NCI-H510A treated with DMSO at 0.1 percent for 48 hours (cell line): ENCODE results near the gene MMP17.

Experiments used
- DNase-seq: peaks from one replicate; lab custom pipeline; 2025; lab: John Stamatoyannopoulos, UW

Gene MMP17

DNA sequence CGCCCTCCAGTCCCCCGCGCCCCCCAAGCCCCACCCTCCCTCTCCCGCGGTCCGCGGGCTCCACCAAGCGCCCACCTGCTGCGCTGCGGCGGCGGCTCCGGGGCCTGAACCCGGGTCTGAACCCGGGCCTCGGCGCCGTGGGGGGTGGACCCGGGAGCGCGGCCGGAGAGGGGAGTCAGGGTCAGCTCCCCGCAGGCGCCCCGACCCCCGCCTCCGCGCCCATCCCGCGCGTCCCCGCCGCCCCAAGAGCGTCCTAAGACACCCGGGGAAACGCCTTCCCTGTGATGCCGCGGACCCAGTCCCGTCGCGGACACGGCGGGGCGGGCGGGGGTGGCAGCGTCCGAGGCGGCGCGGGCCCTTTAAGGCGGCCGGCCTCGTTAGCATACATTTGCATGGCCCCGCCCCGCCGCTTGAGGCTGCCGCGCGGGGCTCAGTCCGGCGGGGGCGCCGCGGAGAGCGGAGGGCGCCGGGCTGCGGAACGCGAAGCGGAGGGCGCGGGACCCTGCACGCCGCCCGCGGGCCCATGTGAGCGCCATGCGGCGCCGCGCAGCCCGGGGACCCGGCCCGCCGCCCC, at the start of gene MMP17:
MMP17 (plus strand) TSS at position 433 of the 574 bp plus-strand sequence; CDS start at position 535, 102 bp downstream.
- DNase-seq: no peak

DNA sequence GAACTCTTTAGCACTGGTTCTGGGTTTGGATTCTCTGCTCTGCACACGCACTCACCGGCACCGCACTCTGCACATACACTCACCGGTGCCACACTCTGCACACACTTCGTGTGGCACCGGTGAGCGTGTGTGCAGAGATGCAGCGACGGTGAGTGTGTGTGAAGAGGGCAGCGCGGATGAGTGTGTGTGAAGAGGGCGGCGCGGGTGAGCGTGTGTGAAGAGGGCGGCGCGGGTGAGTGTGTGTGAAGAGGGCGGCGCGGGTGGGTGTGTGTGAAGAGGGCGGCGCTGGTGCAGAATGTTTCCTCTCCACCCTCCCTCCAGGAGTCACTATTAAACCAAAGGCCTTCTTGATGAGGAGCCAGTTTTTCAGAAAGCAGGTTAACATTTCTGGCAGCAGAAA, 49.2 kb upstream of the MMP17 start:
- no peak for DNase-seq

DNA sequence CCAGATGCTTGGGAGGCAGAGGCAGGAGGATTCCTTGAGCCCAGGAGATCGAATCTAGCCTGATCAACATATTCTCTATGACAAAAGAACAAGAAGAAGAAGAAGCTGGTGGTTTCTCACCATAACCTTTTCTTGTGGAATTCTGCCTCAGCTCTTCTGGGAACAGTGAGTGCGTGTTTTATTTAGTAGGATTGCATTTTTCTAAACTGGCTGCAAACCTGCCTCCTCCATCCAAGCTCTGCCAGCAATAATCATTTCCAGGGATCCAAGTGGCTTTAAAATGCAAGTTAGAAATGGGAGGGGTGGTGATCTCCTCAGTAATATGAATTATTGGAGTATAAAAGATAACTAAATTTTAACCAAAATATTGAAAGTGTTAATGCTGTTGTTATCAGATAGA, 46.1 kb upstream of the MMP17 start:
- no peak for DNase-seq

GRCh38 chr12:131783915-131784541, 44.2 kb upstream of the MMP17 start:
- DNase-seq: no peak

GRCh38 chr12:131784909-131785762, 43.1 kb upstream of the MMP17 start:
- DNase-seq: no peak

- DNase-seq: no peak
Measured at GRCh38 chr12:131785763-131786330, 42.3 kb upstream of the MMP17 start.

GRCh38 chr12:131786331-131786730, 41.9 kb upstream of the MMP17 start:
- DNase-seq: no peak

DNA sequence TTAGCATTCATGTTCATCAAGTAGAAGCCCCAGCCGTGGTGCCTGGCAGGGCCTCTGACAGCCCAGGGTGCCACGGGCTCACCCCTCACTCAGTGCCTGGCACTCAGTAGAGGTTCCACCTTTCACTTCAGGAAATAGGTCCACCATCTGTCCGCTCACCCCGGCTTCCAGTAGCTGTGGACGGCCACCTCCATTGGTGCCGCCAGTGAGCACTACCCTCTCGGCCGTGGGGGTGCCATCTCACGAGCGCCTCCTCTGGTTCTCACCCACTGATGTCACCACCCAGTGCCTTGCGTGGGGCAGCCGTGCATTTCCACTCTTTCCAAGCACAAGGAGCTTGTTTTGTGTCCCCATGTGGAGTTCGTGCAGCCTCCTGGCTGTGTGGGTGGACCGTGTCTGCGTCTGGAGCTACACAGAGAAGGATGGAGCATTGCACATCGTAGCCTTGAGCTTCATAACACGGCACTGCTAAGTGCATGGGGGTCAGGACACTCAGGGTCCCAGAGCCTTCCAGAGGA, 41.0 kb upstream of the MMP17 start:
- DNase-seq: no peak

DNA sequence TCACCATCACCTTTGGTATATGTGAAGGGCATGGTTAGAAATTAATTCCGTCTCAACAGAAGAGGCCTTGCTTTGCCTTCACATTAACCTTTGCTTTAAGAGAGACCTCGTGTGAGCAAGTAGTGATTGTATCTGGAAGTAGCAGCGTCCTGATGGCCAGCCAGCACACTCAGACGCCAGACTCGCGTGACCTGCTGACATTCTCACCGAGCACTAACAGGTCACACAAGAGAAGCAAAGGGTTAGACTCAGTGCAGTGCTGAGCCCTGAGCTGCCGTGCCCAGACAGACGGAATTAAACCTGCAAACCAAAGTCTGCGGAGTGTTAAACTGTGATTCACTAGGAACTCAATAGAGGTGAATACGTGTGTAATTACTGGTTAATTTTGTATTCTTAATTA, 40.1 kb upstream of the MMP17 start:
- DNase-seq: no peak

DNA sequence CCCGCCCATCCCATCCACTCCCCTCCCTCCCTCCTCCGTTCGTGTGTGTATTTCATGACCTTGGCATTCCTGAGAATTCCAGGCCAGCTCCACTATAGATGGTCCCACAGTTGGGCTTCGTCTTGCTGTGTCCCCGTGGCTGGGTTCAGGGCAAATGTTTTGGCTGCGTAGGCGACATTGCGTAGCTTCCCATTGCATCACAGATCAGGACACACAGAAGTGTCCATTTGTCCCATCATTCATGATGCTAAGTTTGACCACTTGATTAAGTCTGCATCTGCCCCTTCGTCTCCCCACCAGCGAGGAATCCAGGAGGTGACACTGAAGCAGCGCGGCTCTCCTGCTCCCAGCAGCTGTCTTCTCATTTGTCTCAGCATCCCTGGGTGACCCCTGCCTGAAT, 38.6 kb upstream of the MMP17 start:
- no peak for DNase-seq

- no peak for DNase-seq
Measured at GRCh38 chr12:131793243-131794022, 34.8 kb upstream of the MMP17 start.

DNA sequence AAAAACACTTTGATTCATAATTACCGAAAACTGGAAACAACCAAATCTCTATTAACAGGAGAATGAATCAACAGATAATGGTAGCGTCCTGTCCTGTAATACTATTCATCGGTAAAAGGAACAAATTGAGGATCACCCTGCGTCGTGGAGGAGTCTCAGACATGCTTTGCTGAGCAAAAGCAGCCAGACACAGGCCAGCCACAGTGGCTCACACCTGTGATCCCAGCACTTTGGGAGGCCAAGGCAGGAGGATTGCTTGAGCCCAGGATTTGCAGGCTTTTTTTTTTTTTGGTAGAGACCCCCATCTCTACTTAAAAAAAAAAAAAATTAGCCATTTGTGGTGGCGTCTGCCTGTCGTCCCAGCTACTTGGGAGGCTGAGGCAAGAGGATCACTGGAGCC, 34.1 kb upstream of the MMP17 start:
- no peak for DNase-seq

- DNase-seq: no peak
Measured at GRCh38 chr12:131794573-131794972, 33.6 kb upstream of the MMP17 start.

DNA sequence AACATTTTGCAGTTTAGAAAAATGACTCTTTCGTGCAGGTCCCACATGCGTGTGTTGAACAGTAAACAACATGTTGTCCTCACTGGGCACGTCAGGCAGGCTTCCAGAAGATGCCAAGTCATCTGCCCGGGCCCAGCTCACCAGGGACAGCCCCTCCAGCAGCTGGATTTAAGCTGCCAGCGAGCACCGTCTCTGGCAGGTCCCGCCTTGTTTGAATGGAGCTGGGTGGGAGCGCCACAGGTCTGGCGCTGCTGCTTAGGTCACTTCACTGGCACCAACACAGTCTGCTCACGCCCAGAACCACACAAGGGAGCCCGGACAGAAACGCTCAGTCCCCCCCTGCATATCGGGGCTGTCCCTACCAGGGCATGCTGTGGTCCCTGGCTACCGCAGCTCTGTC, 33.1 kb upstream of the MMP17 start:
- DNase-seq: no peak

- peak; percentile 39 for DNase-seq
Measured at GRCh38 chr12:131795690-131796410, 32.3 kb upstream of the MMP17 start.

DNA sequence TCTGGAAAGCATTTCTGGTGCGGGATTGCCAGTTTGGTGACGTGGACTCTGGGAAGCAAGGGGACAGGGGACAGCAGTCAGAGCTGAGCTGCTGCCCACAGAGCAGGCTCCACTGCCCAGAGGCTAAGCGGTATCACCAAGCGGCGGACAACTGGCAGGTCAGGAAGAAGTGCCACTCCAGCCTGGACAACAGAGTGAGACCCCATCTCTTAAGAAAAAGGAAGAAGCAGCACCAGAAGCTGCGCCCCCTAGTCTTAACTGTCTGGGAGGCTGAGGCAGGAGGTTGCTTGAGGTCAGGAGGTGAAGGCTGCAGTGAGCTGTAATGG, 31.8 kb upstream of the MMP17 start:
- no peak for DNase-seq

- DNase-seq: no peak
Measured at GRCh38 chr12:131796754-131797587, 31.2 kb upstream of the MMP17 start.

DNA sequence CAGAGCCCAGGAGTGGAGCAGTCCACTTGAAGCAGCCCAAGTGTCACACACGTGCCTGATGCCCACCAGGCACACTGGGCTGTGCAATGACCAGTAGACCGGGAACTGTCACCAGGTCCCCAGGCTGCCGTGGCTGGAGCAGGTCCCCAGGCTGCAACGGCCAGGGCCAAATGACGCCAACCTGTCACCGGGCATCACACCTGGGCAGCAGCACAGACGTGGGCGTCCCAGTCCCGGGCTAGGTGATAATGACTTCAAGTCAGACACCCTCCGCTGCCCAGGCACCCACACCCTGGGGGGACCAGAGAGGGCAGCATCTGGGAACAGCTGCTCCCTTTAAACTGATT, 30.6 kb upstream of the MMP17 start:
- no peak for DNase-seq

DNA sequence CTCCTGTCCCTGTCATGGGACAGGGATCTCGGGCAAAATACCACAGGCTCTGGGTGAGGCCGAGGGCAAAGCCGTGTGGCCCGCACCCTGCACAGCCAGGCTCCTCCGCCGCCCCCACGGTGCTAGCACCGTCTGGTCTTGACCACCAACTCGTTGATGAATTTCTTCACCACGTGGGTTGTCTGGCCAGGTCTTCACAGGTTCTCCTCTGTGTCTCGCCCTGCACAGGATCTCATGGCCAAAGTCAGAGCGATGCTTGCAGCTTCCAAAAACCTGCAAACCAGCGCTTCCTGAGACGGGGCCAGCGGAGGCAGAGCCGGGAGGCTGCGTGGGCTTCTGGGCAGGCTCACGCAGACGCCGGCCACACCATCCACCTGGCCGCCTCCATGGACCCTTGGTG, 29.0 kb upstream of the MMP17 start:
- DNase-seq: no peak

- DNase-seq: no peak
Measured at GRCh38 chr12:131799828-131800593, 28.2 kb upstream of the MMP17 start.
